IMR-90 (cell line): ENCODE measurements around the gene DUSP10. TPM values are rescaled to one million over a fixed set of nuclear protein-coding genes. Genes with fewer than 3 reads are reported as not detected.

Experiments used
- ATAC-seq: fragments of 200-7000 bp; cut with Tn5 transposase; 2 replicates; pipeline ENCODE4 v1.9.1; 2020; ENCODE audit warnings: low read depth, mild to moderate bottlenecking, moderate library complexity
- BruUV-seq: library from RNA; stranded (reverse); fragments of 400-500 nt; replicated peaks from 2 replicates; lab custom pipeline; 2021; lab: Mats Ljungman, UMichigan
- CTCF ChIA-PET: fragments of 300-600 bp; formaldehyde crosslinking; extraction: SDS; loops from one replicate; lab custom pipeline; 2021; ENCODE audit warnings: antibody characterized with exemption; lab: Yijun Ruan, JAX
- POLR2A ChIA-PET: fragments of 300-600 bp; sonication (Branson Sonifier 250); formaldehyde crosslinking; loops from one replicate; lab custom pipeline; 2022; ENCODE audit warnings: antibody characterized with exemption; ENCODE audit not compliant: unreplicated experiment; lab: Charles Lee
- DNase-seq: peaks from one replicate; pipeline ENCODE4 v3.0.0; 2013
- H2AFZ ChIP-seq: replicated peaks from 2 replicates; pipeline ENCODE3; 2013; ENCODE audit warnings: low read length, mild to moderate bottlenecking; ENCODE audit not compliant: poor library complexity
- H2AK5ac ChIP-seq: 2 replicates; pipeline ENCODE4 v1.6.1; 2013; ENCODE audit warnings: low read depth, low read length, inconsistent platforms
- H2AK9ac ChIP-seq: replicated peaks from 2 replicates; pipeline ENCODE3; 2013; ENCODE audit warnings: mild to moderate bottlenecking, low read depth, low read length, moderate library complexity; ENCODE audit not compliant: poor library complexity
- H2BK120ac ChIP-seq: 2 replicates; pipeline ENCODE4 v1.6.1; 2013; ENCODE audit warnings: low read depth, low read length, inconsistent platforms
- H2BK15ac ChIP-seq: 3 replicates; pipeline ENCODE4 v1.6.1; 2013; ENCODE audit warnings: low read depth, low read length, inconsistent platforms
- H2BK20ac ChIP-seq: 2 replicates; pipeline ENCODE4 v1.6.1; 2013; ENCODE audit warnings: low read depth, mild to moderate bottlenecking, inconsistent platforms, low read length, moderate library complexity
- H2BK5ac ChIP-seq: 2 replicates; pipeline ENCODE4 v1.6.1; 2013; ENCODE audit warnings: mild to moderate bottlenecking, low read depth, low read length, inconsistent platforms; ENCODE audit not compliant: poor library complexity, severe bottlenecking
- H3K14ac ChIP-seq: replicated peaks from 2 replicates; pipeline ENCODE4 v1.6.1; 2013; ENCODE audit warnings: low read depth, low read length, inconsistent platforms
- H3K18ac ChIP-seq: 2 replicates; pipeline ENCODE4 v1.6.1; 2013; ENCODE audit warnings: low read depth, low read length, control low read depth
- H3K23ac ChIP-seq: 2 replicates; pipeline ENCODE4 v1.6.1; 2013; ENCODE audit warnings: low read depth, low read length, inconsistent platforms
- H3K27ac ChIP-seq: 2 replicates; pipeline ENCODE4 v1.5.1; 2013; ENCODE audit warnings: mild to moderate bottlenecking, control low read depth, low read length; ENCODE audit not compliant: insufficient read depth
- H3K27me3 ChIP-seq: 2 replicates; pipeline ENCODE4 v1.6.1; 2013; ENCODE audit warnings: low read length; ENCODE audit not compliant: control insufficient read depth, insufficient read depth
- H3K36me3 ChIP-seq: 2 replicates; pipeline ENCODE4 v1.6.1; 2013; ENCODE audit warnings: low read length, mixed read lengths; ENCODE audit not compliant: control insufficient read depth, insufficient read depth
- H3K4ac ChIP-seq: 2 replicates; pipeline ENCODE4 v1.6.1; 2013; ENCODE audit warnings: low read depth, low read length, inconsistent platforms
- H3K4me1 ChIP-seq: 2 replicates; pipeline ENCODE4 v1.6.1; 2013; ENCODE audit warnings: low read length, mixed read lengths; ENCODE audit not compliant: control insufficient read depth, insufficient read depth
- H3K4me2 ChIP-seq: 2 replicates; pipeline ENCODE4 v1.6.1; 2013; ENCODE audit warnings: low read depth, mild to moderate bottlenecking, control low read depth, low read length, moderate library complexity
- H3K4me3 ChIP-seq: 2 replicates; pipeline ENCODE4 v1.5.1; 2013; ENCODE audit warnings: low read depth, mild to moderate bottlenecking, control low read depth, low read length, moderate library complexity; ENCODE audit not compliant: insufficient read depth
- H3K56ac ChIP-seq: 2 replicates; pipeline ENCODE4 v1.6.1; 2013; ENCODE audit warnings: low read length, inconsistent platforms; ENCODE audit not compliant: insufficient read depth; ENCODE audit errors: extremely low read depth
- H3K79me1 ChIP-seq, 2 experiments: 2 replicates each; pipeline ENCODE4 v1.6.1; 2013; ENCODE audit warnings: low read length in 2 of 2, inconsistent platforms in 1 of 2, low read depth in 1 of 2
- H3K9ac ChIP-seq: 2 replicates; pipeline ENCODE4 v1.6.1; 2013; ENCODE audit warnings: low read depth, low read length, control low read depth
- H3K9me1 ChIP-seq: 2 replicates; pipeline ENCODE4 v1.6.1; 2013; ENCODE audit warnings: low read length, inconsistent platforms; ENCODE audit not compliant: insufficient read depth
- H3K9me3 ChIP-seq: 2 replicates; pipeline ENCODE4 v1.6.1; 2013; ENCODE audit warnings: low read length; ENCODE audit not compliant: control insufficient read depth, insufficient read depth
- H4K20me1 ChIP-seq: 2 replicates; pipeline ENCODE4 v1.6.1; 2013; ENCODE audit warnings: low read length, inconsistent platforms; ENCODE audit not compliant: insufficient read depth
- H4K5ac ChIP-seq: 2 replicates; pipeline ENCODE4 v1.6.1; 2013; ENCODE audit warnings: mild to moderate bottlenecking, low read depth, low read length, control low read depth
- H4K8ac ChIP-seq, 2 experiments: 2 replicates each; pipeline ENCODE4 v1.6.1; 2013; ENCODE audit warnings: low read depth in 2 of 2, low read length in 2 of 2, control low read depth in 1 of 2, inconsistent platforms in 1 of 2
- H4K91ac ChIP-seq: 2 replicates; pipeline ENCODE4 v1.6.1; 2013; ENCODE audit warnings: low read depth, low read length, inconsistent platforms; ENCODE audit not compliant: insufficient read depth
- BHLHE40 ChIP-seq: fragments of 150-350 bp; IDR thresholded peaks from 2 replicates; pipeline ENCODE4 v1.6.1; 2016; ENCODE audit warnings: mild to moderate bottlenecking, low read depth, low read length
- CEBPB ChIP-seq: IDR thresholded peaks from 2 replicates; pipeline ENCODE4 v1.6.1; 2012; ENCODE audit warnings: low read depth, low read length, improper control_type of control experiment
- MXI1 ChIP-seq: IDR thresholded peaks from 2 replicates; pipeline ENCODE4 v1.6.1; 2012; ENCODE audit warnings: low read depth, mild to moderate bottlenecking, low read length, moderate library complexity, borderline replicate concordance
- POLR2A ChIP-seq: IDR thresholded peaks from 2 replicates; pipeline ENCODE4 v1.6.1; 2012; ENCODE audit warnings: mild to moderate bottlenecking, low read depth, low read length
- RCOR1 ChIP-seq: IDR thresholded peaks from 2 replicates; pipeline ENCODE4 v1.6.1; 2012; ENCODE audit warnings: mild to moderate bottlenecking, low read length, improper control_type of control experiment; ENCODE audit not compliant: insufficient replicate concordance
- RFX5 ChIP-seq: IDR thresholded peaks from 2 replicates; pipeline ENCODE4 v1.8.0; 2012; ENCODE audit warnings: low read depth, mild to moderate bottlenecking, low read length, moderate library complexity
- WGBS, 2 experiments: methylation state at CpG; one replicate each; pipeline versions ENCODE4 v1.1.5 to v1.1.7; 2013; ENCODE audit warnings: missing lambda C conversion rate in 2 of 2; ENCODE audit not compliant: insufficient read length in 1 of 2; ENCODE audit errors: extremely low coverage in 2 of 2; 5-methylcytosine and 5-hydroxymethylcytosine counted together
- dilution Hi-C: fragments of 300-500 bp; cut with HindIII; formaldehyde crosslinking; loops from one replicate; pipeline ENCODE4 v1.14.3; 2018; ENCODE audit warnings: low sequenced_read_pairs; ENCODE audit not compliant: unreplicated experiment
- in situ Hi-C: fragments of 300-500 bp; cut with MboI; formaldehyde crosslinking; loops from 3 replicates; pipeline ENCODE4 v1.14.3; 2019; ENCODE audit warnings: low sequenced_read_pairs, inconsistent platforms, mixed read lengths
- intact Hi-C: fragments of 100-400 bp; cut with micrococcal nuclease; formaldehyde crosslinking; loops from 2 replicates; pipeline ENCODE4 v1.10.0; 2022
- polyA plus RNA-seq, 3 experiments: library from polyadenylated mRNA; depleted of rRNA; stranded (reverse); fragments of >200 nt; gene quantifications; 2 replicates each; pipeline ENCODE4 v1.2.3, GENCODE V29; 2012; ENCODE audit warnings: low replicate concordance in 1 of 3
- total RNA-seq: library from RNA; depleted of rRNA; stranded (reverse); fragments of >200 nt; gene quantifications from 2 replicates; pipeline ENCODE4 v1.2.3, GENCODE V29; 2012

Gene DUSP10
- total and polyA plus RNA-seq, 2 of the 4 experiments (the other 2 are of a cell fraction) = 41.7 to 59.1 TPM

DNA sequence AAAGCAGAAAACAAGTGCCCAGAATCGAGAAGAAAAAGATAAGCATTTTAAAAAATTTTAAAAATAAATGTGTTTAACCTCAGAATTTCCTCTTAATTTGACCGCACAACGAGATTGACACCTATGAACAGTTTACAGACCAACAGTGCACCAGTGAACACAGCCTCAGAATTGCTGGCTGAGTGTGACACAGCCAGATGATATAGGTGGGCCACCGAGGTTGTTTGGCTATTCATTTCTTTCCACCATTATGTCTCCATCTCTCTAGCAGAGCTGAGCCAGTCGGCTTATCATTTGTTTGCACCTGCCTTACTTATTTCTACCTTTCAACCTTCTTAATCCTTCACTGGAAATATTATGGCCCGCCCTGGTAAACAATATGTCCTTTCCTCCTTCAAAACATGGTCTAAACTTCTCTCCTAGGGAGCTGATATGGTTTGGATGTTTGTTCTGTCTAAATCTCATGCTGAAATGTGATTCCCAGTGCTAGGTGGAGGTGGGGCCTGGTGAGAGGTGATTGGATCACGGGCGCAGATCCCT, 86.1 kb downstream of the DUSP10 start:
- no peaks in the 10 kb centered on the region for H3K27me3 ChIP-seq
- H3K4ac ChIP-seq = no peak overlapping the region
- ChIA-PET POLR2A (interaction anchor here (0.6 kb wide), 1 partner anchor 71 kb away, joined by 5 read pairs; no protein-coding TSS in a partner anchor), CTCF (no interaction called here)
- no peak overlapping the region for H3K4me2 ChIP-seq
- in situ Hi-C loops (no loop called here), dilution Hi-C loops (no loop called here), intact Hi-C loops (no loop called here)
- no peaks in the 10 kb centered on the region for H3K36me3 ChIP-seq
- no peak overlapping the region for H4K91ac ChIP-seq
- no TSS peak for BruUV-seq
- ATAC-seq = no peak
- no peak overlapping the region for H3K9ac ChIP-seq
- H2AFZ ChIP-seq = peak overlapping the region; percentile 65
- H3K79me1 ChIP-seq = no peaks in the 10 kb centered on the region
- no peak overlapping the region for H3K4me3 ChIP-seq
- H2AK9ac ChIP-seq = peak overlapping the region; percentile 5
- H3K56ac ChIP-seq = no peak overlapping the region
- H3K9me3 ChIP-seq = no peaks in the 10 kb centered on the region
- H3K27ac ChIP-seq = no peak overlapping the region
- H4K8ac ChIP-seq = no peak overlapping the region
- TF ChIP-seq POLR2A (no peak), CEBPB (no peak), RCOR1 (no peak), BHLHE40 (no peak), MXI1 (no peak), RFX5 (no peak)
- H3K9me1 ChIP-seq = no peaks in the 10 kb centered on the region
- no peak overlapping the region for H2BK120ac ChIP-seq
- no peak overlapping the region for H2AK5ac ChIP-seq
- H2BK5ac ChIP-seq = no peak overlapping the region
- H4K20me1 ChIP-seq = no peaks in the 10 kb centered on the region
- no peak for DNase-seq
- H4K5ac ChIP-seq = no peak overlapping the region
- no peak overlapping the region for H3K23ac ChIP-seq
- no peak overlapping the region for H2BK20ac ChIP-seq
- no peak overlapping the region for H3K18ac ChIP-seq
- WGBS, 2 experiments = no CpG with 5 or more reads among the region's 8 CpGs
- no peak overlapping the region for H2BK15ac ChIP-seq
- no peak overlapping the region for H3K14ac ChIP-seq
- no peaks in the 10 kb centered on the region for H3K4me1 ChIP-seq
